Kidney glomerular epithelial cell (primary cell): ENCODE results near the gene SPRY2.
A peak's percentile ranks its signal among the peaks of the same experiment; 100 is the strongest.
"Not testable (repeated sequence)": the region's sequence is repeated elsewhere in the genome, so short reads cannot be mapped to it uniquely, and the experiment has no call there.

ENCODE experiments used
- DNase-seq: peaks from one replicate; lab custom pipeline; 2025; lab: John Stamatoyannopoulos, UW

SPRY2 gene

GRCh38 chr13:80341101-80341755, at the start of gene SPRY2:
SPRY2 (minus strand) TSS chr13:80341126; CDS start chr13:80337705, 3,421 bp downstream.
- peak; percentile 93 for DNase-seq

- no peak for DNase-seq
These were observed 49.4 kb upstream of the SPRY2 start for GRCh38 chr13:80390338-80390737.

GRCh38 chr13:80389073-80390038, 48.4 kb upstream of the SPRY2 start:
- no peak for DNase-seq

GRCh38 chr13:80388506-80388905, 47.6 kb upstream of the SPRY2 start:
- DNase-seq = no peak

- no peak for DNase-seq
These were observed 45.7 kb upstream of the SPRY2 start for GRCh38 chr13:80386592-80386991.

GRCh38 chr13:80386002-80386401, 45.1 kb upstream of the SPRY2 start:
- no peak for DNase-seq

GRCh38 chr13:80382576-80382975, 41.6 kb upstream of the SPRY2 start:
- DNase-seq = no peak

- DNase-seq = peak; percentile 92
These were observed 38.3 kb upstream of the SPRY2 start for GRCh38 chr13:80379245-80379644.

- no peak for DNase-seq
These were observed 35.6 kb upstream of the SPRY2 start for GRCh38 chr13:80376554-80376953.

GRCh38 chr13:80374901-80375300, 34.0 kb upstream of the SPRY2 start:
- DNase-seq = no peak

- DNase-seq = no peak
These were observed 33.5 kb upstream of the SPRY2 start for GRCh38 chr13:80374444-80374843.

GRCh38 chr13:80371840-80372509, 31.0 kb upstream of the SPRY2 start:
- DNase-seq = no peak

- DNase-seq = no peak
These were observed 26.5 kb upstream of the SPRY2 start for GRCh38 chr13:80367473-80367872.

- peak; percentile 40 for DNase-seq
These were observed 23.1 kb upstream of the SPRY2 start for GRCh38 chr13:80363890-80364503.

- DNase-seq = no peak
These were observed 21.6 kb upstream of the SPRY2 start for GRCh38 chr13:80362481-80362880.

GRCh38 chr13:80361883-80362327, 21.0 kb upstream of the SPRY2 start:
- DNase-seq = no peak

- no peak for DNase-seq
These were observed 20.4 kb upstream of the SPRY2 start for GRCh38 chr13:80361298-80361697.

GRCh38 chr13:80360453-80360800, 19.5 kb upstream of the SPRY2 start:
- no peak for DNase-seq

GRCh38 chr13:80359778-80360452, 19.0 kb upstream of the SPRY2 start:
- no peak for DNase-seq

GRCh38 chr13:80359414-80359777, 18.5 kb upstream of the SPRY2 start:
- DNase-seq = no peak

GRCh38 chr13:80355496-80356094, 14.7 kb upstream of the SPRY2 start:
- not testable (repeated sequence) for DNase-seq
